GM21526 (cell line): Measurements from ENCODE around the gene HS3ST2.

ENCODE experiments used
- ATAC-seq: cut with Tn5 transposase; IDR thresholded peaks from one replicate; pipeline ENCODE4 v1.9.1; 2021; ENCODE audit warnings: moderate library complexity; ENCODE audit not compliant: unreplicated experiment, low FRiP score

HS3ST2 gene

GRCh38 chr16:22813948-22814710 is at the start of gene HS3ST2:
HS3ST2 (plus strand) TSS chr16:22814162; CDS start chr16:22814611, 449 bp downstream.
- ATAC-seq = no peak

- no peak for ATAC-seq
Measured at GRCh38 chr16:22764662-22765327, 49.2 kb upstream of the HS3ST2 start.

GRCh38 chr16:22765479-22765878 is 48.5 kb upstream of the HS3ST2 start:
- no peak for ATAC-seq

GRCh38 chr16:22770866-22771265 is 43.1 kb upstream of the HS3ST2 start:
- ATAC-seq = no peak

GRCh38 chr16:22771551-22771950 is 42.4 kb upstream of the HS3ST2 start:
- no peak for ATAC-seq

- ATAC-seq = no peak
Measured at GRCh38 chr16:22775220-22775922, 38.6 kb upstream of the HS3ST2 start.

GRCh38 chr16:22781480-22781879 is 32.5 kb upstream of the HS3ST2 start:
- no peak for ATAC-seq

GRCh38 chr16:22782314-22782713 is 31.6 kb upstream of the HS3ST2 start:
- no peak for ATAC-seq

GRCh38 chr16:22784690-22785214 is 29.2 kb upstream of the HS3ST2 start:
- ATAC-seq = no peak

GRCh38 chr16:22785552-22785951 is 28.4 kb upstream of the HS3ST2 start:
- ATAC-seq = no peak

GRCh38 chr16:22786284-22786683 is 27.7 kb upstream of the HS3ST2 start:
- ATAC-seq = no peak

GRCh38 chr16:22786691-22787090 is 27.3 kb upstream of the HS3ST2 start:
- ATAC-seq = no peak

- no peak for ATAC-seq
Measured at GRCh38 chr16:22787466-22788192, 26.3 kb upstream of the HS3ST2 start.

GRCh38 chr16:22788193-22788530 is 25.8 kb upstream of the HS3ST2 start:
- no peak for ATAC-seq

- ATAC-seq = no peak
Measured at GRCh38 chr16:22789281-22789945, 24.5 kb upstream of the HS3ST2 start.

GRCh38 chr16:22797551-22797950 is 16.4 kb upstream of the HS3ST2 start:
- ATAC-seq = no peak

GRCh38 chr16:22799113-22799512 is 14.8 kb upstream of the HS3ST2 start:
- no peak for ATAC-seq

GRCh38 chr16:22804893-22805292 is 9.1 kb upstream of the HS3ST2 start:
- no peak for ATAC-seq

GRCh38 chr16:22805326-22805725 is 8.6 kb upstream of the HS3ST2 start:
- ATAC-seq = no peak

- ATAC-seq = no peak
Measured at GRCh38 chr16:22806811-22807210, 7.2 kb upstream of the HS3ST2 start.
